ENCODE results near the gene FAM3A.
"Not testable (repeated sequence)": the region's sequence is repeated elsewhere in the genome, so short reads cannot be mapped to it uniquely, and the experiment has no call there.

The FAM3A gene

DNA sequence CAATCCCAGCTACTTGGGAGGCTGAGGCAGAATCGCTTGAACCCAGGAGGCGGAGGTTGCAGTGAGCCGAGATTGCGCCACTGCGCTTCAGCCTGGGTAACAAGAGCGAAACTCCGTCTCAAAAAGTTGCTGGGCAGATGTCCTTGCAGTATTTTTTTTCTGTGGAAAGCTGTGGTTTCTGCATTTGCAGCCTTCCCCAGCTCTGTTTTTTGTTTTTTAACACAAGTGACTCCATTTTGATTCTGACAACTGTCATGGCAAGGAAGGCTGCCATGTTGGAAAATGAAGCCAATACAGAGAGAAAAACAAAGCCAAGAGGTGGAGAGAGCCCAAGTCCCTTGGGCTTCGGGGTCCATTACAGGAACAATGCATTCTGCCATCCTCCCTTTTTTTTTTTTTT lies 13.9 kb downstream of the FAM3A start:
- TF ChIP-seq EZH2 (IDR thresholded peaks at IDR 0.05; ENCODE audit: borderline replicate concordance, low read depth, low read length, severe bottlenecking) (no peak), CTCF (IDR thresholded peaks at IDR 0.05; ENCODE audit: borderline replicate concordance, extremely low read depth, low read length, poor library complexity, severe bottlenecking) (no peak)
- Histone ChIP-seq H3K9me3 (ENCODE audit: insufficient read depth, low read length, severe bottlenecking) (no peaks in the 10 kb centered on the region), H3K27me3 (ENCODE audit: insufficient read depth, low read length, poor library complexity) (no peaks in the 10 kb centered on the region), H3K4me3 (ENCODE audit: low read depth in 1 of 2, low read length in 2 of 2) (no peak overlapping the region), H3K4me2 (ENCODE audit: insufficient read depth, low read length) (no peak overlapping the region), H3K79me2 (ENCODE audit: insufficient read depth, low read length) (no peaks in the 10 kb centered on the region), H4K20me1 (ENCODE audit: insufficient read depth, low read length) (no peaks in the 10 kb centered on the region), H2AFZ (ENCODE audit: low read depth, low read length) (no peak overlapping the region), H3K9ac (ENCODE audit: low read depth, low read length) (no peak overlapping the region), H3K27ac (ENCODE audit: low read length) (no peak overlapping the region), H3K36me3 (ENCODE audit: insufficient read depth, low read length) (peaks cover 17% of the 10 kb centered on the region; the same call in 1 of the 2 replicates), H3K4me1 (ENCODE audit: insufficient read depth, low read length) (no peaks in the 10 kb centered on the region)
- DNase-seq = no peak
- no peak for ATAC-seq (ENCODE audit: insufficient read depth, low read depth)

- H3K27me3 ChIP-seq (ENCODE audit: insufficient read depth, low read length, poor library complexity); H3K79me2 ChIP-seq (ENCODE audit: insufficient read depth, low read length); ATAC-seq (ENCODE audit: insufficient read depth, low read depth); H4K20me1 ChIP-seq (ENCODE audit: insufficient read depth, low read length); H3K9me3 ChIP-seq (ENCODE audit: insufficient read depth, low read length, severe bottlenecking); H3K4me1 ChIP-seq (ENCODE audit: insufficient read depth, low read length); H2AFZ ChIP-seq (ENCODE audit: low read depth, low read length); H3K4me3 ChIP-seq (ENCODE audit: low read depth in 1 of 2, low read length in 2 of 2); H3K9ac ChIP-seq (ENCODE audit: low read depth, low read length); H3K4me2 ChIP-seq (ENCODE audit: insufficient read depth, low read length); H3K27ac ChIP-seq (ENCODE audit: low read length); DNase-seq: not testable (repeated sequence)
- peaks cover 11% of the 10 kb centered on the region; the same call in 1 of the 2 replicates for H3K36me3 ChIP-seq (ENCODE audit: insufficient read depth, low read length)
Observed at GRCh38 chrX:154501423-154501822, 14.6 kb downstream of the FAM3A start.

GRCh38 chrX:154496591-154497137 lies 19.4 kb downstream of the FAM3A start:
- not testable (repeated sequence) for DNase-seq; H4K20me1 ChIP-seq (ENCODE audit: insufficient read depth, low read length); H3K9ac ChIP-seq (ENCODE audit: low read depth, low read length); H3K9me3 ChIP-seq (ENCODE audit: insufficient read depth, low read length, severe bottlenecking); H3K27me3 ChIP-seq (ENCODE audit: insufficient read depth, low read length, poor library complexity); H3K4me2 ChIP-seq (ENCODE audit: insufficient read depth, low read length); H3K36me3 ChIP-seq (ENCODE audit: insufficient read depth, low read length); ATAC-seq (ENCODE audit: insufficient read depth, low read depth); H3K27ac ChIP-seq (ENCODE audit: low read length); H2AFZ ChIP-seq (ENCODE audit: low read depth, low read length); H3K79me2 ChIP-seq (ENCODE audit: insufficient read depth, low read length); H3K4me3 ChIP-seq (ENCODE audit: low read depth in 1 of 2, low read length in 2 of 2); H3K4me1 ChIP-seq (ENCODE audit: insufficient read depth, low read length)

- Histone ChIP-seq H2AFZ (ENCODE audit: low read depth, low read length) (no peak overlapping the region), H3K9ac (ENCODE audit: low read depth, low read length) (no peak overlapping the region), H3K4me2 (ENCODE audit: insufficient read depth, low read length) (no peak overlapping the region), H3K4me3 (ENCODE audit: low read depth in 1 of 2, low read length in 2 of 2) (no peak overlapping the region), H3K36me3 (ENCODE audit: insufficient read depth, low read length) (no peaks in the 10 kb centered on the region), H3K27me3 (ENCODE audit: insufficient read depth, low read length, poor library complexity) (no peaks in the 10 kb centered on the region), H3K9me3 (ENCODE audit: insufficient read depth, low read length, severe bottlenecking) (no peaks in the 10 kb centered on the region), H3K4me1 (ENCODE audit: insufficient read depth, low read length) (peaks cover 8% of the 10 kb centered on the region), H3K27ac (ENCODE audit: low read length) (no peak overlapping the region), H4K20me1 (ENCODE audit: insufficient read depth, low read length) (no peaks in the 10 kb centered on the region), H3K79me2 (ENCODE audit: insufficient read depth, low read length) (no peaks in the 10 kb centered on the region)
- ATAC-seq (ENCODE audit: insufficient read depth, low read depth) (no peak), DNase-seq (no peak)
- no peak for TF ChIP-seq EZH2 (IDR thresholded peaks at IDR 0.05; ENCODE audit: borderline replicate concordance, low read depth, low read length, severe bottlenecking)
- no peak for TF ChIP-seq CTCF (IDR thresholded peaks at IDR 0.05; ENCODE audit: borderline replicate concordance, extremely low read depth, low read length, poor library complexity, severe bottlenecking)
Observed at GRCh38 chrX:154495472-154495922, 20.5 kb downstream of the FAM3A start.

Data from DND-41 (cell line).